B cell (primary cell): ENCODE data around the gene LTO1. TPM values are rescaled to one million over a fixed set of nuclear protein-coding genes. Genes with fewer than 3 reads are reported as not detected.

Experiments used
- ATAC-seq: fragments of 200-7000 bp; cut with Tn5 transposase; one replicate; pipeline ENCODE4 v1.10.0; 2021; ENCODE audit warnings: low read depth, mild to moderate bottlenecking, moderate number of reproducible peaks, moderate library complexity
- CTCF ChIA-PET: fragments of 350-600 bp; sonication (Branson Sonifier 250); formaldehyde crosslinking; loops from one replicate; lab custom pipeline; 2021; ENCODE audit warnings: antibody characterized with exemption, inconsistent platforms; lab: Charles Lee
- POLR2A ChIA-PET: fragments of 350-600 bp; sonication (Branson Sonifier 250); formaldehyde crosslinking; loops from one replicate; lab custom pipeline; 2021; ENCODE audit warnings: antibody characterized with exemption; lab: Charles Lee
- DNase-seq: peaks from one replicate; pipeline ENCODE4 v3.0.0; 2013
- H2AFZ ChIP-seq: 2 replicates; pipeline ENCODE4 v1.6.1; 2012; ENCODE audit warnings: mild to moderate bottlenecking, low read depth, low read length; ENCODE audit not compliant: insufficient read depth, poor library complexity, severe bottlenecking
- H3K27ac ChIP-seq, 2 donors: 1 replicate in 1 of 2; 2 replicates in 1 of 2; pipeline ENCODE4 v1.5.1; 2012 to 2013; ENCODE audit warnings: low read length in 2 of 2, mild to moderate bottlenecking in 2 of 2, moderate library complexity in 1 of 2
- H3K27me3 ChIP-seq, 4 experiments: fragments of 200-600 bp in 1 of 4; sonication (generic) in 1 of 4; replicated peaks in 1 of 4; 1 replicate in 2 of 4; 2 replicates in 2 of 4; pipeline versions ENCODE4 v1.6.1 to v1.7.0; 2013 to 2016; ENCODE audit warnings: low read length in 3 of 4, mild to moderate bottlenecking in 2 of 4, mixed read lengths in 1 of 4, moderate library complexity in 1 of 4; ENCODE audit not compliant: insufficient read depth in 4 of 4, control insufficient read depth in 3 of 4; ENCODE audit errors: control extremely low read depth in 1 of 4
- H3K36me3 ChIP-seq, 2 experiments: replicated peaks in 1 of 2; 1 replicate in 1 of 2; 2 replicates in 1 of 2; pipeline versions ENCODE4 v1.6.1 to v1.7.1; 2013; ENCODE audit warnings: low read length in 1 of 2; ENCODE audit not compliant: insufficient read depth in 2 of 2, control insufficient read depth in 1 of 2; ENCODE audit errors: control extremely low read depth in 1 of 2, extremely low read depth in 1 of 2
- H3K4me1 ChIP-seq, 2 donors: fragments of 200-600 bp in 1 of 2; sonication (generic) in 1 of 2; 1 replicate in 1 of 2; 2 replicates in 1 of 2; pipeline versions ENCODE4 v1.5.1 to v1.6.1; 2013 to 2017; ENCODE audit warnings: low read length in 2 of 2; ENCODE audit not compliant: control insufficient read depth in 2 of 2, insufficient read depth in 2 of 2
- H3K4me2 ChIP-seq: replicated peaks from 2 replicates; pipeline ENCODE3; 2012; ENCODE audit warnings: mild to moderate bottlenecking, low read depth, low read length; ENCODE audit not compliant: poor library complexity, severe bottlenecking
- H3K4me3 ChIP-seq, 5 experiments: fragments of 200-600 bp in 1 of 5; sonication (generic) in 1 of 5; 1 replicate in 3 of 5; 2 replicates in 2 of 5; pipeline versions ENCODE4 v1.5.1 to v1.7.0; 2011 to 2016; ENCODE audit warnings: low read length in 4 of 5, mild to moderate bottlenecking in 4 of 5, low read depth in 2 of 5, control low read depth in 1 of 5, moderate library complexity in 1 of 5; ENCODE audit not compliant: insufficient read depth in 1 of 5; ENCODE audit errors: control extremely low read depth in 1 of 5, extremely low read depth in 1 of 5
- H3K79me2 ChIP-seq: fragments of 200-600 bp; sonication (generic); one replicate; pipeline ENCODE4 v1.6.0; 2016; ENCODE audit warnings: low read length; ENCODE audit not compliant: control insufficient read depth, insufficient read depth
- H3K9ac ChIP-seq: fragments of 200-600 bp; sonication (generic); 2 replicates; pipeline ENCODE4 v1.6.1; 2017; ENCODE audit warnings: mild to moderate bottlenecking, low read length, moderate library complexity
- H3K9me3 ChIP-seq, 3 donors: one replicate each; pipeline versions ENCODE4 v1.6.1 to v1.7.1; 2013; ENCODE audit warnings: low read length in 2 of 3; ENCODE audit not compliant: control insufficient read depth in 2 of 3, insufficient read depth in 1 of 3; ENCODE audit errors: control extremely low read depth in 1 of 3
- H4K20me1 ChIP-seq: 2 replicates; pipeline ENCODE4 v1.6.0; 2012; ENCODE audit warnings: mild to moderate bottlenecking, low read length; ENCODE audit not compliant: insufficient read depth, control insufficient read depth, poor library complexity, severe bottlenecking
- H3K27ac Mint-ChIP-seq: one replicate; pipeline ENCODE4 v1.8.0; 2021; ENCODE audit warnings: mixed read lengths
- H3K27me3 Mint-ChIP-seq: one replicate; pipeline ENCODE4 v1.8.0; 2021; ENCODE audit warnings: mixed read lengths
- H3K4me1 Mint-ChIP-seq: one replicate; pipeline ENCODE4 v1.8.0; 2021; ENCODE audit warnings: mixed read lengths
- H3K4me3 Mint-ChIP-seq: one replicate; pipeline ENCODE4 v1.8.0; 2021; ENCODE audit warnings: mixed read lengths
- H3K9me3 Mint-ChIP-seq: one replicate; pipeline ENCODE4 v1.8.0; 2022; ENCODE audit warnings: mixed read lengths; ENCODE audit not compliant: insufficient read depth
- EZH2 ChIP-seq: IDR thresholded peaks from 2 replicates; pipeline ENCODE4 v1.6.1; 2012; ENCODE audit warnings: borderline replicate concordance, low read depth, mild to moderate bottlenecking, moderate library complexity, low read length; ENCODE audit not compliant: insufficient read depth, poor library complexity, severe bottlenecking
- WGBS: methylation state at CpG from one replicate; pipeline ENCODE4 v1.1.5; 2013; ENCODE audit warnings: missing lambda C conversion rate; ENCODE audit not compliant: insufficient coverage; 5-methylcytosine and 5-hydroxymethylcytosine counted together
- intact Hi-C: fragments of 100-400 bp; cut with micrococcal nuclease; formaldehyde crosslinking; loops from one replicate; pipeline ENCODE4 v1.10.0; 2022
- polyA plus RNA-seq: library from polyadenylated mRNA; depleted of rRNA; stranded (reverse); fragments of >200 nt; gene quantifications from 2 replicates; pipeline ENCODE4 v1.2.3, GENCODE V29; 2012
- total RNA-seq, 2 donors: library from RNA; stranded (reverse); fragments of 120-200 nt in 1 of 2; gene quantifications; 1 replicate in 1 of 2; 2 replicates in 1 of 2; pipeline versions ENCODE4 v1.2.3 to v1.2.4, GENCODE V29; 2013 to 2022
- TF ChIP-seq, protein P1 (sequence below): fragments of 200-600 bp; IDR thresholded peaks from one replicate; pipeline ENCODE4 v1.8.0; 2022; ENCODE audit warnings: antibody characterized with exemption, mild to moderate bottlenecking

LTO1 gene
- total and polyA plus RNA-seq, 2 donors (not counting 1 experiment from before 2014, with no cell fraction given), result 44.4 to 68.8 TPM

DNA sequence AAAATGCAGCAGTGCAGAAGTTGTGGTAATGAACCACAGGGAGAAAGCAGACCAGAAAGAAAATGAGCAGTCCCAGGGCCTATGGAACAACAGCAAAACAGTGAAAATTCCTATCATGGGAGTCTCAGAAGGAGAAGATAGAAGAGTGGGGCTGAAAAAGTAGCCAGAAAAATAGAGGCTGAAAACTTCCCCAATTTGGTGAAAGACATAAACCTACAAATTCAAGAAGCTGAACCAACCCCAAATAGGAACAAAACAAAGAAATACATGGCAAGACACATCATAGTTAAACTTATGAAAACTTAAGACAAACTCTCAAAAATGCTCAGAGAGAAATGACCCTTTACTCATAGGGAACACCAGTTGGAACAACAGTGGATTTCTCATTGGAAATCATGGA, 17.3 kb upstream of the LTO1 start:
- ATAC-seq (no peak), DNase-seq (no peak)
- peaks cover 0 to 33% (median 16%) of the 10 kb centered on the region in 4 experiments for H3K27me3 ChIP-seq
- no peaks in the 10 kb centered on the region for H4K20me1 ChIP-seq
- H2AFZ ChIP-seq, result no peak overlapping the region
- intact Hi-C loops, result no loop called here
- H3K4me3 Mint-ChIP-seq, result no peak overlapping the region
- TF ChIP-seq, protein P1, sequence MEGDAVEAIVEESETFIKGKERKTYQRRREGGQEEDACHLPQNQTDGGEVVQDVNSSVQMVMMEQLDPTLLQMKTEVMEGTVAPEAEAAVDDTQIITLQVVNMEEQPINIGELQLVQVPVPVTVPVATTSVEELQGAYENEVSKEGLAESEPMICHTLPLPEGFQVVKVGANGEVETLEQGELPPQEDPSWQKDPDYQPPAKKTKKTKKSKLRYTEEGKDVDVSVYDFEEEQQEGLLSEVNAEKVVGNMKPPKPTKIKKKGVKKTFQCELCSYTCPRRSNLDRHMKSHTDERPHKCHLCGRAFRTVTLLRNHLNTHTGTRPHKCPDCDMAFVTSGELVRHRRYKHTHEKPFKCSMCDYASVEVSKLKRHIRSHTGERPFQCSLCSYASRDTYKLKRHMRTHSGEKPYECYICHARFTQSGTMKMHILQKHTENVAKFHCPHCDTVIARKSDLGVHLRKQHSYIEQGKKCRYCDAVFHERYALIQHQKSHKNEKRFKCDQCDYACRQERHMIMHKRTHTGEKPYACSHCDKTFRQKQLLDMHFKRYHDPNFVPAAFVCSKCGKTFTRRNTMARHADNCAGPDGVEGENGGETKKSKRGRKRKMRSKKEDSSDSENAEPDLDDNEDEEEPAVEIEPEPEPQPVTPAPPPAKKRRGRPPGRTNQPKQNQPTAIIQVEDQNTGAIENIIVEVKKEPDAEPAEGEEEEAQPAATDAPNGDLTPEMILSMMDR, result no peak
- TF ChIP-seq EZH2, result no peak
- no peaks in the 10 kb centered on the region for H3K4me1 ChIP-seq
- H3K4me2 ChIP-seq, result no peak overlapping the region
- no peaks in the 10 kb centered on the region for H3K9me3 ChIP-seq
- H3K27me3 Mint-ChIP-seq, result peaks cover 74% of the 10 kb centered on the region
- H3K9ac ChIP-seq, result no peak overlapping the region
- H3K4me1 Mint-ChIP-seq, result no peaks in the 10 kb centered on the region
- no peak overlapping the region for H3K27ac Mint-ChIP-seq
- H3K9me3 Mint-ChIP-seq, result peaks cover 4% of the 10 kb centered on the region
- no peak overlapping the region for H3K4me3 ChIP-seq
- H3K36me3 ChIP-seq, result no peaks in the 10 kb centered on the region
- ChIA-PET CTCF (no interaction called here), POLR2A (no interaction called here)
- no peak overlapping the region for H3K27ac ChIP-seq
- H3K79me2 ChIP-seq, result no peaks in the 10 kb centered on the region

DNA sequence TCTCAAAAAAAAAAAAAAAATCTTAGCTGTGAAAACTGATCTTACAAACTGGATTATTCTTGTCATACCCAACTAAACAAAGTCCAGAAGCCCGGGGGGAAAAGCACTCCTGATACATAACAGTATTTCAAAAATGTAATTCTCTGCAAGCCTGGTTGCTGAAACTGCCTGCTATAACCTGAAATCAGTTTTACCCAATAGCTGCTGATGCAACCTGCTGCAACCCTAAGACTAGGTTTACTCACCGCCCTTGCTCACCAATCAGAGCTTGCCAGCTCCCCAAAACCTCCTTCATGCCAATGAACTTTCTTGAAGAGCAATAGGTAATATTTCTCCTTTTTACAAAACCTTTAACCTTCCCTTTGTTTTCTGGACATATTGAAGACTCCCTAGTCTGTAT, 16.3 kb upstream of the LTO1 start:
- H3K27ac ChIP-seq, result no peak overlapping the region
- H3K9me3 Mint-ChIP-seq, result peaks cover 4% of the 10 kb centered on the region

More for the DNA sequence above, 16.3 kb upstream of the LTO1 start:
- POLR2A ChIA-PET, result no interaction called here
- intact Hi-C loops, result no loop called here
- CTCF ChIA-PET, result interaction anchor here (0.7 kb wide), 2 partner anchors 21 to 197 kb away, joined by 3 to 5 read pairs; no protein-coding TSS in a partner anchor
- no peaks in the 10 kb centered on the region for H3K4me1 Mint-ChIP-seq
- TF ChIP-seq, protein P1, result no peak
- TF ChIP-seq EZH2, result no peak
- Histone ChIP-seq H4K20me1 (no peaks in the 10 kb centered on the region), H3K79me2 (no peaks in the 10 kb centered on the region), H3K27me3 (peaks cover 0 to 34% (median 16%) of the 10 kb centered on the region in 4 experiments), H3K9ac (no peak overlapping the region), H3K4me1 (peaks cover 0 to 3% of the 10 kb centered on the region in 2 donors), H2AFZ (no peak overlapping the region), H3K4me3 (no peak overlapping the region), H3K4me2 (no peak overlapping the region), H3K9me3 (no peaks in the 10 kb centered on the region), H3K36me3 (no peaks in the 10 kb centered on the region)
- ATAC-seq, result no peak
- WGBS, result 90% methylated on average over 2 of the region's 2 CpGs
- DNase-seq, result no peak
- peaks cover 74% of the 10 kb centered on the region for H3K27me3 Mint-ChIP-seq
- H3K4me3 Mint-ChIP-seq, result no peak overlapping the region
- no peak overlapping the region for H3K27ac Mint-ChIP-seq
